ENCODE results near the gene TMEM141. TPM values are rescaled to one million over a fixed set of nuclear protein-coding genes. Genes with fewer than 3 reads are reported as not detected.

TMEM141 gene
- 10 to 100 TPM; 16.5 to 21.8 TPM for total RNA-seq
- 4.1 to 9.0 reads per million in 2 donors for total RNA-seq

GRCh38 chr9:136790640-136791515 is at the start of gene TMEM141:
TMEM141 (plus strand) TSS chr9:136791344; CDS start chr9:136791371, 27 bp downstream.
- peaks cover 4% of the 10 kb centered on the region for H3K27me3 Mint-ChIP-seq
- H3K36me3 Mint-ChIP-seq (ENCODE audit: low read depth) = no peaks in the 10 kb centered on the region
- H3K27ac Mint-ChIP-seq = peak within 1 kb of the TSS; percentile 56
- peaks cover 22% of the 10 kb centered on the region for H3K4me1 Mint-ChIP-seq
- peak; percentile 89 for ATAC-seq
- peak within 1 kb of the TSS; percentile 84 for H3K4me3 Mint-ChIP-seq
- H3K9me3 ChIP-seq (ENCODE audit: control insufficient read depth, low read length, poor library complexity, severe bottlenecking) = no peaks in the 10 kb centered on the region
- DNase-seq = peak; percentile 99 to 100 (median 100)

- ATAC-seq (peak; percentile 60), DNase-seq (no peak)
- H3K9me3 ChIP-seq (ENCODE audit: control insufficient read depth, low read length, poor library complexity, severe bottlenecking) = no peaks in the 10 kb centered on the region
- Mint-ChIP-seq H3K27ac (peak overlapping the region; percentile 37), H3K27me3 (peaks cover 18% of the 10 kb centered on the region), H3K4me1 (peaks cover 2% of the 10 kb centered on the region), H3K36me3 (ENCODE audit: low read depth) (no peaks in the 10 kb centered on the region), H3K4me3 (peak overlapping the region; percentile 59)
Measured at GRCh38 chr9:136741883-136742571, 49.1 kb upstream of the TMEM141 start.

- H3K36me3 Mint-ChIP-seq (ENCODE audit: low read depth) = no peaks in the 10 kb centered on the region
- H3K4me3 Mint-ChIP-seq = peak within 1 kb of the TSS; percentile 59
- ATAC-seq (no peak), DNase-seq (no peak)
- peak within 1 kb of the TSS; percentile 37 for H3K27ac Mint-ChIP-seq
- peaks cover 2% of the 10 kb centered on the region for H3K4me1 Mint-ChIP-seq
- peaks cover 24% of the 10 kb centered on the region for H3K27me3 Mint-ChIP-seq
- no peaks in the 10 kb centered on the region for H3K9me3 ChIP-seq (ENCODE audit: control insufficient read depth, low read length, poor library complexity, severe bottlenecking)
Measured at GRCh38 chr9:136742591-136743391, 48.4 kb upstream of the TMEM141 start, which contains the start of gene LCN10. LCN10 (minus strand) TSS chr9:136742940; CDS start chr9:136742903, 37 bp downstream.

- Mint-ChIP-seq H3K27ac (no peak overlapping the region), H3K27me3 (peaks cover 32% of the 10 kb centered on the region)
- H3K9me3 ChIP-seq (ENCODE audit: control insufficient read depth, low read length, poor library complexity, severe bottlenecking) = no peaks in the 10 kb centered on the region
Measured at GRCh38 chr9:136743639-136744211, 47.4 kb upstream of the TMEM141 start.

GRCh38 chr9:136744773-136745172 is 46.4 kb upstream of the TMEM141 start:
- Mint-ChIP-seq H3K4me1 (peaks cover 2% of the 10 kb centered on the region), H3K36me3 (ENCODE audit: low read depth) (no peaks in the 10 kb centered on the region), H3K4me3 (no peak overlapping the region), H3K27ac (no peak overlapping the region), H3K27me3 (peaks cover 38% of the 10 kb centered on the region)
- no peak for ATAC-seq
- no peaks in the 10 kb centered on the region for H3K9me3 ChIP-seq (ENCODE audit: control insufficient read depth, low read length, poor library complexity, severe bottlenecking)
- no peak for DNase-seq

More at GRCh38 chr9:136743639-136744211, 47.4 kb upstream of the TMEM141 start:
- ATAC-seq (no peak), DNase-seq (no peak)
- no peak overlapping the region for H3K4me3 Mint-ChIP-seq
- H3K36me3 Mint-ChIP-seq (ENCODE audit: low read depth) = no peaks in the 10 kb centered on the region
- peaks cover 2% of the 10 kb centered on the region for H3K4me1 Mint-ChIP-seq

GRCh38 chr9:136745389-136746154 is 45.6 kb upstream of the TMEM141 start:
- no peak for DNase-seq
- H3K9me3 ChIP-seq (ENCODE audit: control insufficient read depth, low read length, poor library complexity, severe bottlenecking) = no peaks in the 10 kb centered on the region
- Mint-ChIP-seq H3K27me3 (peaks cover 38% of the 10 kb centered on the region), H3K4me3 (no peak overlapping the region), H3K27ac (no peak overlapping the region), H3K4me1 (peaks cover 2% of the 10 kb centered on the region), H3K36me3 (ENCODE audit: low read depth) (no peaks in the 10 kb centered on the region)
- ATAC-seq = no peak

- Mint-ChIP-seq H3K27ac (no peak overlapping the region), H3K36me3 (ENCODE audit: low read depth) (no peaks in the 10 kb centered on the region), H3K27me3 (peaks cover 38% of the 10 kb centered on the region)
Measured at GRCh38 chr9:136746155-136746490, 45.0 kb upstream of the TMEM141 start.

GRCh38 chr9:136746621-136747020 is 44.5 kb upstream of the TMEM141 start:
- Mint-ChIP-seq H3K36me3 (ENCODE audit: low read depth) (no peaks in the 10 kb centered on the region), H3K4me3 (no peak overlapping the region)
- H3K9me3 ChIP-seq (ENCODE audit: control insufficient read depth, low read length, poor library complexity, severe bottlenecking) = no peaks in the 10 kb centered on the region

More at GRCh38 chr9:136746155-136746490, 45.0 kb upstream of the TMEM141 start:
- peaks cover 2% of the 10 kb centered on the region for H3K4me1 Mint-ChIP-seq
- no peak for DNase-seq
- no peaks in the 10 kb centered on the region for H3K9me3 ChIP-seq (ENCODE audit: control insufficient read depth, low read length, poor library complexity, severe bottlenecking)
- ATAC-seq = no peak
- no peak overlapping the region for H3K4me3 Mint-ChIP-seq

GRCh38 chr9:136747161-136748060 is 43.7 kb upstream of the TMEM141 start:
- Mint-ChIP-seq H3K4me1 (no peaks in the 10 kb centered on the region), H3K4me3 (no peak overlapping the region), H3K27me3 (peaks cover 33% of the 10 kb centered on the region), H3K27ac (no peak overlapping the region), H3K36me3 (ENCODE audit: low read depth) (no peaks in the 10 kb centered on the region)
- DNase-seq = no peak
- H3K9me3 ChIP-seq (ENCODE audit: control insufficient read depth, low read length, poor library complexity, severe bottlenecking) = no peaks in the 10 kb centered on the region
- no peak for ATAC-seq

More at GRCh38 chr9:136746621-136747020, 44.5 kb upstream of the TMEM141 start:
- ATAC-seq = no peak
- no peaks in the 10 kb centered on the region for H3K4me1 Mint-ChIP-seq
- DNase-seq = no peak
- peaks cover 34% of the 10 kb centered on the region for H3K27me3 Mint-ChIP-seq
- H3K27ac Mint-ChIP-seq = no peak overlapping the region

- Mint-ChIP-seq H3K36me3 (ENCODE audit: low read depth) (no peaks in the 10 kb centered on the region), H3K4me3 (no peak within 1 kb of the TSS), H3K27ac (no peak within 1 kb of the TSS), H3K27me3 (peaks cover 31% of the 10 kb centered on the region), H3K4me1 (no peaks in the 10 kb centered on the region)
- ATAC-seq (no peak), DNase-seq (no peak)
- H3K9me3 ChIP-seq (ENCODE audit: control insufficient read depth, low read length, poor library complexity, severe bottlenecking) = no peaks in the 10 kb centered on the region
Measured at GRCh38 chr9:136748201-136748600, 42.9 kb upstream of the TMEM141 start, which contains the start of gene LCN6. LCN6 (minus strand) TSS chr9:136748525; CDS start chr9:136748483, 42 bp downstream.

Data from T-helper 17 cell (primary cell).